Fibroblast of mammary gland (primary cell): ENCODE results near the gene KIAA1210.

ENCODE experiments used
- DNase-seq: peaks from one replicate; pipeline ENCODE4 v3.0.0-alpha.2; 2010; ENCODE audit warnings: low read depth
- H3K4me3 ChIP-seq: 2 replicates; pipeline ENCODE4 v1.5.1; 2011; ENCODE audit warnings: low read depth, mild to moderate bottlenecking, low read length, moderate library complexity; ENCODE audit not compliant: control insufficient read depth
- TF ChIP-seq, protein P1 (sequence below): conservative IDR thresholded peaks from 2 replicates; pipeline ENCODE4 v1.5.1; 2011; ENCODE audit warnings: low read depth, low read length, inconsistent platforms; ENCODE audit not compliant: control insufficient read depth, insufficient read depth

Gene KIAA1210

DNA sequence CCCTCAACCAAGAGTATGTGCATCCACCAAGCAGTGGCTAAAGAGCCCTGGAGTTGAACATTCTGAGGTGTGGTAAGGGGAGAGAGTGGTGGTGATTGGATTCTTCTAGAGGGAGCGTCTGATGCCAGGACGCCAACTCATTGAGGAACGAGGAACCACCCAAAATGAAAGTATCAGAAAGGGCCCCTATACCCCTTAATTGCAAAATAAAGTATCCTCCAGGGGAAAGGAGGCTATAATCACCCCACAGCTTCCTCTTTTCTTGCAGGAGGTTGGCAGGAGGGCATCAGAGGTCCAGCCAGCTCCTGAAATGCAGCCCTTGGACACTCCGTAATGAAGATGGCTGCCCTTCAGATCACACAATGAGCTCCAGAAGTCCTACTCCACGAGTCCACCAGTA is 5.3 kb upstream of the KIAA1210 start:
- no peak overlapping the region for H3K4me3 ChIP-seq
- no peak for DNase-seq
- TF ChIP-seq, protein P1, sequence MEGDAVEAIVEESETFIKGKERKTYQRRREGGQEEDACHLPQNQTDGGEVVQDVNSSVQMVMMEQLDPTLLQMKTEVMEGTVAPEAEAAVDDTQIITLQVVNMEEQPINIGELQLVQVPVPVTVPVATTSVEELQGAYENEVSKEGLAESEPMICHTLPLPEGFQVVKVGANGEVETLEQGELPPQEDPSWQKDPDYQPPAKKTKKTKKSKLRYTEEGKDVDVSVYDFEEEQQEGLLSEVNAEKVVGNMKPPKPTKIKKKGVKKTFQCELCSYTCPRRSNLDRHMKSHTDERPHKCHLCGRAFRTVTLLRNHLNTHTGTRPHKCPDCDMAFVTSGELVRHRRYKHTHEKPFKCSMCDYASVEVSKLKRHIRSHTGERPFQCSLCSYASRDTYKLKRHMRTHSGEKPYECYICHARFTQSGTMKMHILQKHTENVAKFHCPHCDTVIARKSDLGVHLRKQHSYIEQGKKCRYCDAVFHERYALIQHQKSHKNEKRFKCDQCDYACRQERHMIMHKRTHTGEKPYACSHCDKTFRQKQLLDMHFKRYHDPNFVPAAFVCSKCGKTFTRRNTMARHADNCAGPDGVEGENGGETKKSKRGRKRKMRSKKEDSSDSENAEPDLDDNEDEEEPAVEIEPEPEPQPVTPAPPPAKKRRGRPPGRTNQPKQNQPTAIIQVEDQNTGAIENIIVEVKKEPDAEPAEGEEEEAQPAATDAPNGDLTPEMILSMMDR, result no peak

DNA sequence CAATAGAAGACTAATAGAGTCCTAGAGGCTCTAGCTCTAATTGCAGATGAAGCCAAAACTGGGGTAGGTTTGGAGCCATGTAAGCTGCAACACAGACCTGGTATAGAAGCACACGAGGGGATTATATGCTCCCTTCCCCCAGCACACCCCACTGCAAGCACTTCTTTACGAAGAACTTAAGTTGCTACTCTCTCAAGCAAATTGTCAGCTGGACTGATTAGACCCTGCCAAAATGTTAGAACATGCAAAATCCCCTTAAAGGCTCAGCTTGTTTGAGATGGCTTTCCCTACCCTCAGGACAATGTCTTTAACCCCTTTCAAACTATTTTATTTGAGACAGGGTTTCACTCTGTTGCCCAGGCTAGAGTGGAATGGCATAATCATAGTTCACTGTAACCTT is 4.7 kb upstream of the KIAA1210 start:
- TF ChIP-seq, protein P1, result no peak
- H3K4me3 ChIP-seq, result no peak overlapping the region
- DNase-seq, result no peak

DNA sequence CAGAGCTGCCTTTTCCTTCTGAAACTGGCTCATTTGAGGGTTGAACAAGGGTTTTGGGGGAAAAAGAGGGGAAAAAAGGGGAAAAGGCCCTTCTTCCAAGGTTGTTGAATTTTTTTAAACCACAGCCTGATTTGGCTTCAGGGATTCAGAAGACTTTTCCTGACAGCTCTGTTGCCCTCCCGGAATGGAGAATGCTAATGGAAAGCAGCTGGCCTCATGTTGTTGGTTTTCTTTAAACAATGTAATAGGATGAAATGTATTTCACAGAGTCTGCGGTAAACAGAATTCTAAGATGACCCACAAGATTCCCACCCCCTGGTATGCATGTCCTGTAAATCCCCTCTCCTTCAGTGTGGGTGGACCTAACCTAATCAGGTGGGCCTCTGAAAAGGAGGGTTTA is 3.3 kb upstream of the KIAA1210 start:
- DNase-seq, result no peak
- TF ChIP-seq, protein P1, result no peak
- H3K4me3 ChIP-seq, result no peak overlapping the region

DNA sequence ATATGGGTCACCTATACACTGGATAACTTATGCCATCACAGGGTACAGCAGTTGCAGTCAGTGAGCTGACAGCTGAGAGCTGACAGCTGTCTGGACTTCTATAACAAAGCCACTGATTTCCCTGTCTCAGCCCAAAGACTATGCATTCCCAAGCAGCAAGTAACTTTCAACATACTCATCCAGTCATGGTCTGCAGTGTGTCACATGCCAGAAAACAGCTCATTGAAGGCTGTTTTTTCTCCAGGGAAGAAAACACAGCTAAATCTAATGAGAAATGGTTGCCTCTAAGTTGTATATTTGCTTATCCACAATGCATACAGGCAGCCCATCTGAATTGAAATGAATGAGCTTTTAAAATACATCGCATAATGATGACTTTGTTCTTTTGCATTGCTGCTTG is 6.3 kb downstream of the KIAA1210 start:
- H3K4me3 ChIP-seq, result no peak overlapping the region
- TF ChIP-seq, protein P1, result no peak
- peak; percentile 52 for DNase-seq

DNA sequence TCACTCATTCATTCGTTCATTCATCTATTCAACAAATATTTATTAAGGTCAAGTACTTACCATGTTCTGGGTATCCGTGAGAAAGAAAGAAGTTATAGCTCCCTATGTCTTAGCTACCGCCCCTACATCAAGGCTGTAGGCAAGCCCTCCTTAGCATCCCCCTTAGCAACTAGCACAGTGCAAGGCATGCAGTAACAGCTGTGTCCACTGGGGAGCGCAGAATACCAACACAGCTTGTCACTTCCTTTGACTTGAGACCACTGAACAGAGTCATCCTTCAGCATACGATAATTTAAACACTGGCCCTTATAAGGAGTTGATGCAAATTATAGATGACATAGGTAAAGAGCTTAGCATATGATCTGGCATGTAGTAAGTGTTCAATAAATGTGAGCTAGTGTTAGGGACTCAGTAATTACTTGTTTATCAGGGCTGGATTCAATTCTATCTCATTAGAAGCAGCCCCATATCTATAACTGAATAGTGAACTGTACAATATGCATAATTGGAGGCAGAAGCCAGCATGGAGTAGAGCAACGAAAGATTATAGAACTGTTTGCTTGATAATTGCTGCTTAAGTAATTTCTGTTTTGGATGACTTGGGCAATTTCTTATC is 8.7 kb downstream of the KIAA1210 start:
- DNase-seq, result peak; percentile 60
- no peak overlapping the region for H3K4me3 ChIP-seq
- TF ChIP-seq, protein P1, result peak; percentile 85

DNA sequence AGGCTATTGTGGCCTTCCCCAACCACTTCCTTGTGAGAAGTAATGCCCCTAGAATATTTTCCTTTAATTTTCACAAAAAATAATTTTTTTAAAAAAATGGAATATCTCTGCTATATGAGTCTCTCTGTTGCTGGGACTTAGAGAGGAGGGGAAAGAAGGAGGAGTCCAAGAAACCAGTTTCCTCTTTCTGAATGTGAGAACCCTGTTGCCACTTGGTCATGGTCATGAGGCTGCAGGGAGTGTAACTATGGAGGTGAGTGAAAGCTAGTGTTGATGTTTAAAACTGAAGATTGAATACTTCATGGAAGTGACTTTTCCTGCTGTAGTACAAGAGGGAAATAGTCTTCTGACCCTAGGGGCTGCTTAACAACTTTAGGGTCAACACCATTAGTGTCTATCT is 20.4 kb downstream of the KIAA1210 start:
- H3K4me3 ChIP-seq, result no peak overlapping the region
- no peak for DNase-seq
- TF ChIP-seq, protein P1, result no peak

DNA sequence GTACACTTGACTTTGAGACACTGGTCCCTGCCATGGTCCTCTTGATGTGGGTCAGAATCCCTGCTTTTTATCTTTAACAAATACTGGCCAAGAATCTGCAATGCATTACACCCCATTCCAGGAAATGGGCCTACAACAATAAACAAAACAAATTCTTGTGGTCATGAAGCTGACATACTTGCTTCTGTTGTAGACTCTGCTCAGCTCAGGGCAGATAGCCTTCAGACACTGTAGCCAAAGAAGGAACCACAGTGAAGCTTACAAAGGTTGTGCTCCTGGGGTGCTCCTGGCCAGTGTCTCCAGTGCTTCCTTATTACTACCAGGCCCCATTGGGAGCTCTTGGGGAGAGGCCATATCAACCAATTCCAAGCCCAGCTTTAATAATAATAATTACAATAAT is 21.8 kb downstream of the KIAA1210 start:
- peak; percentile 51 for DNase-seq
- TF ChIP-seq, protein P1, result no peak
- H3K4me3 ChIP-seq, result no peak overlapping the region
